H1 (cell line): ENCODE data around the gene TBCA. TPM values are rescaled to one million over a fixed set of nuclear protein-coding genes. Genes with fewer than 3 reads are reported as not detected.
A peak's percentile ranks its signal among the peaks of the same experiment; 100 is the strongest.

Source experiments
- CTCF ChIA-PET: fragments of 300-600 bp; sonication (Branson Sonifier 250); formaldehyde crosslinking; loops from one replicate; lab custom pipeline; 2021; ENCODE audit not compliant: partially characterized antibody; lab: Charles Lee
- POLR2A ChIA-PET: fragments of 300-600 bp; sonication (Branson Sonifier 250); formaldehyde crosslinking; loops from one replicate; lab custom pipeline; 2021; ENCODE audit warnings: inconsistent platforms; ENCODE audit not compliant: partially characterized antibody; lab: Charles Lee
- DNase-seq, 2 experiments: peaks; one replicate each; pipeline versions ENCODE4 v3.0.0 to v3.0.0-alpha.2; 2010 to 2022; ENCODE audit warnings: low spot score in 2 of 2, low read depth in 1 of 2, mixed read lengths in 1 of 2
- FAIRE-seq: peaks from 2 replicates; lab custom pipeline; 2011; peaks lifted over from hg19 to GRCh38; lab: Jason Lieb, UNC
- H2AFZ ChIP-seq: 2 replicates; pipeline ENCODE4 v1.8.1; 2012; ENCODE audit warnings: low read length, inconsistent platforms
- H2AK5ac ChIP-seq: 2 replicates; pipeline ENCODE4 v1.6.1; 2013; ENCODE audit warnings: low read depth, low read length
- H2BK120ac ChIP-seq: replicated peaks from 2 replicates; pipeline ENCODE3; 2013; ENCODE audit warnings: low read depth, low read length, inconsistent platforms
- H2BK12ac ChIP-seq: 2 replicates; pipeline ENCODE4 v1.6.1; 2013; ENCODE audit warnings: low read depth, low read length
- H2BK15ac ChIP-seq: 2 replicates; pipeline ENCODE4 v1.6.1; 2013; ENCODE audit warnings: low read length
- H2BK20ac ChIP-seq: 2 replicates; pipeline ENCODE4 v1.6.1; 2013; ENCODE audit warnings: low read length
- H2BK5ac ChIP-seq: 2 replicates; pipeline ENCODE4 v1.6.1; 2013; ENCODE audit warnings: low read depth, low read length
- H3K14ac ChIP-seq: 2 replicates; pipeline ENCODE4 v1.6.1; 2013; ENCODE audit warnings: inconsistent platforms; ENCODE audit not compliant: insufficient read length
- H3K18ac ChIP-seq: 2 replicates; pipeline ENCODE4 v1.6.1; 2013; ENCODE audit warnings: low read length; ENCODE audit errors: extremely low read depth
- H3K23ac ChIP-seq: 2 replicates; pipeline ENCODE4 v1.6.1; 2013; ENCODE audit warnings: inconsistent platforms; ENCODE audit not compliant: insufficient read length
- H3K23me2 ChIP-seq: 2 replicates; pipeline ENCODE4 v1.6.1; 2013; ENCODE audit warnings: low read depth, low read length
- H3K27ac ChIP-seq: 2 replicates; pipeline ENCODE4 v1.6.1; 2011; ENCODE audit warnings: low read depth, low read length, inconsistent platforms
- H3K27me3 ChIP-seq, 4 experiments: replicated peaks in 1 of 4; 1 replicate in 1 of 4; 2 replicates in 3 of 4; pipeline versions ENCODE4 v1.6.1 to v1.8.1; 2011 to 2013; ENCODE audit warnings: low read length in 3 of 4, mild to moderate bottlenecking in 3 of 4, inconsistent platforms in 2 of 4, mixed read lengths in 2 of 4, moderate library complexity in 1 of 4; ENCODE audit not compliant: control insufficient read depth in 3 of 4, insufficient read depth in 3 of 4; ENCODE audit errors: extremely low read depth in 1 of 4
- H3K36me3 ChIP-seq, 4 experiments: 2 replicates each; pipeline versions ENCODE4 v1.6.1 to v1.8.1; 2011 to 2013; ENCODE audit warnings: mild to moderate bottlenecking in 4 of 4, low read length in 3 of 4, moderate library complexity in 2 of 4, control low read depth in 1 of 4, inconsistent platforms in 1 of 4; ENCODE audit not compliant: insufficient read depth in 4 of 4, control insufficient read depth in 2 of 4
- H3K4ac ChIP-seq: replicated peaks from 2 replicates; pipeline ENCODE3; 2013; ENCODE audit warnings: low read length, low read depth, mixed read lengths, inconsistent platforms; ENCODE audit not compliant: insufficient read length
- H3K4me1 ChIP-seq, 4 experiments: replicated peaks in 1 of 4; 1 replicate in 1 of 4; 2 replicates in 3 of 4; pipeline versions ENCODE4 v1.6.1 to v1.8.1; 2011 to 2013; ENCODE audit warnings: low read length in 3 of 4, inconsistent platforms in 2 of 4, mixed read lengths in 1 of 4; ENCODE audit not compliant: insufficient read depth in 4 of 4, control insufficient read depth in 3 of 4
- H3K4me2 ChIP-seq, 2 experiments: 2 replicates each; pipeline versions ENCODE4 v1.6.1 to v1.8.1; 2011 to 2013; ENCODE audit warnings: low read depth in 2 of 2, low read length in 2 of 2, control low read depth in 1 of 2, inconsistent platforms in 1 of 2, mild to moderate bottlenecking in 1 of 2; ENCODE audit not compliant: insufficient read depth in 1 of 2
- H3K4me3 ChIP-seq, 4 experiments: fragments of 200-600, 300-600 bp in 1 of 4; sonication (generic), shearing (Covaris generic), sonication (Bioruptor Twin) in 1 of 4; 2 replicates each; pipeline versions ENCODE4 v1.5.1 to v1.8.1; 2011 to 2016; ENCODE audit warnings: low read length in 4 of 4, low read depth in 3 of 4, control low read depth in 2 of 4, inconsistent platforms in 2 of 4, mild to moderate bottlenecking in 2 of 4, mixed read lengths in 1 of 4, moderate library complexity in 1 of 4; ENCODE audit not compliant: insufficient read depth in 2 of 4; ENCODE audit errors: extremely low read depth in 1 of 4
- H3K56ac ChIP-seq: replicated peaks from 2 replicates; pipeline ENCODE3; 2013; ENCODE audit warnings: low read depth, mild to moderate bottlenecking, mixed read lengths, low read length, inconsistent platforms; ENCODE audit not compliant: insufficient read length
- H3K79me1 ChIP-seq: 2 replicates; pipeline ENCODE4 v1.6.1; 2013; ENCODE audit warnings: low read depth, low read length, control low read depth
- H3K79me2 ChIP-seq, 2 experiments: 2 replicates each; pipeline versions ENCODE4 v1.6.1 to v1.8.1; 2012 to 2013; ENCODE audit warnings: low read length in 2 of 2, mild to moderate bottlenecking in 2 of 2, inconsistent platforms in 1 of 2; ENCODE audit not compliant: insufficient read depth in 2 of 2, control insufficient read depth in 1 of 2
- H3K9ac ChIP-seq, 4 experiments: replicated peaks in 1 of 4; 1 replicate in 1 of 4; 2 replicates in 3 of 4; pipeline versions ENCODE4 v1.6.1 to v1.8.1; 2011 to 2013; ENCODE audit warnings: low read depth in 3 of 4, low read length in 3 of 4, control low read depth in 2 of 4, mild to moderate bottlenecking in 2 of 4, moderate library complexity in 2 of 4, inconsistent platforms in 1 of 4; ENCODE audit errors: extremely low read depth in 1 of 4
- H3K9me3 ChIP-seq, 2 experiments: 2 replicates each; pipeline versions ENCODE4 v1.6.1 to v1.8.1; 2012 to 2013; ENCODE audit warnings: mild to moderate bottlenecking in 2 of 2, moderate library complexity in 2 of 2, control low read depth in 1 of 2, inconsistent platforms in 1 of 2, low read depth in 1 of 2, low read length in 1 of 2, mixed read lengths in 1 of 2; ENCODE audit not compliant: insufficient read depth in 2 of 2
- H4K20me1 ChIP-seq, 2 experiments: replicated peaks in 1 of 2; 2 replicates each; pipeline versions ENCODE3 to v1.8.1; 2011 to 2013; ENCODE audit warnings: inconsistent platforms in 2 of 2, low read length in 2 of 2, mild to moderate bottlenecking in 1 of 2; ENCODE audit not compliant: insufficient read depth in 2 of 2, control insufficient read depth in 1 of 2
- H4K5ac ChIP-seq: 2 replicates; pipeline ENCODE4 v1.6.1; 2013; ENCODE audit warnings: low read length, low read depth, mixed read lengths, inconsistent platforms; ENCODE audit not compliant: insufficient read length
- H4K8ac ChIP-seq: 2 replicates; pipeline ENCODE4 v1.8.0; 2013; ENCODE audit warnings: mild to moderate bottlenecking, moderate library complexity, low read length, inconsistent platforms; ENCODE audit not compliant: insufficient read depth; ENCODE audit errors: extremely low read depth
- H4K91ac ChIP-seq: replicated peaks from 2 replicates; pipeline ENCODE3; 2013; ENCODE audit warnings: low read length, mixed read lengths, inconsistent platforms; ENCODE audit not compliant: insufficient read length
- MAFK ChIP-seq: IDR thresholded peaks from 2 replicates; pipeline ENCODE4 v1.6.1; 2012; ENCODE audit warnings: low read depth, mild to moderate bottlenecking, improper control_type of control experiment, low read length
- RXRA ChIP-seq: IDR thresholded peaks from 2 replicates; pipeline ENCODE4 v1.6.1; 2011; ENCODE audit warnings: low read depth, mild to moderate bottlenecking, low read length, moderate library complexity; ENCODE audit not compliant: insufficient read depth
- WGBS, 2 experiments: shearing (Covaris generic) in 1 of 2; methylation state at CpG; one replicate each; pipeline versions ENCODE4 v1.1.6 to v1.1.7; 2013 to 2015; ENCODE audit warnings: low lambda C conversion rate in 2 of 2, mixed read lengths in 2 of 2, inconsistent platforms in 1 of 2, low coverage in 1 of 2, missing lambda C conversion rate in 1 of 2; ENCODE audit not compliant: insufficient replicate concordance in 2 of 2, insufficient coverage in 1 of 2, insufficient read length in 1 of 2; ENCODE audit errors: extremely low coverage in 1 of 2, missing lambda C conversion rate in 1 of 2; 5-methylcytosine and 5-hydroxymethylcytosine counted together
- polyA plus RNA-seq, 7 experiments: library from polyadenylated mRNA; depleted of rRNA in 3 of 7; stranded (reverse) in 5 of 7; unstranded in 2 of 7; fragments of >200 nt in 5 of 7; fragments of 200-250 nt in 2 of 7; gene quantifications; 1 replicate in 5 of 7; 2 replicates in 1 of 7; 4 replicates in 1 of 7; pipeline versions ENCODE4 v1.2.1 to v1.2.3, GENCODE V29; 2011 to 2013; ENCODE audit warnings: missing spikeins in 2 of 7, mixed read lengths in 2 of 7
- total RNA-seq: library from RNA; stranded (reverse); fragmentation: NEBNext Ultra II Directional; extraction: Animal tissue kit (Norgen Biotek cat#: 25700); gene quantifications from 2 replicates; pipeline ENCODE4 v1.2.1, GENCODE V29; 2021

TBCA gene
- total and polyA plus RNA-seq, 2 of the 8 experiments (the other 6 are each of a cell fraction or from before 2014, with no cell fraction given) = 55.7 to 320 TPM

DNA sequence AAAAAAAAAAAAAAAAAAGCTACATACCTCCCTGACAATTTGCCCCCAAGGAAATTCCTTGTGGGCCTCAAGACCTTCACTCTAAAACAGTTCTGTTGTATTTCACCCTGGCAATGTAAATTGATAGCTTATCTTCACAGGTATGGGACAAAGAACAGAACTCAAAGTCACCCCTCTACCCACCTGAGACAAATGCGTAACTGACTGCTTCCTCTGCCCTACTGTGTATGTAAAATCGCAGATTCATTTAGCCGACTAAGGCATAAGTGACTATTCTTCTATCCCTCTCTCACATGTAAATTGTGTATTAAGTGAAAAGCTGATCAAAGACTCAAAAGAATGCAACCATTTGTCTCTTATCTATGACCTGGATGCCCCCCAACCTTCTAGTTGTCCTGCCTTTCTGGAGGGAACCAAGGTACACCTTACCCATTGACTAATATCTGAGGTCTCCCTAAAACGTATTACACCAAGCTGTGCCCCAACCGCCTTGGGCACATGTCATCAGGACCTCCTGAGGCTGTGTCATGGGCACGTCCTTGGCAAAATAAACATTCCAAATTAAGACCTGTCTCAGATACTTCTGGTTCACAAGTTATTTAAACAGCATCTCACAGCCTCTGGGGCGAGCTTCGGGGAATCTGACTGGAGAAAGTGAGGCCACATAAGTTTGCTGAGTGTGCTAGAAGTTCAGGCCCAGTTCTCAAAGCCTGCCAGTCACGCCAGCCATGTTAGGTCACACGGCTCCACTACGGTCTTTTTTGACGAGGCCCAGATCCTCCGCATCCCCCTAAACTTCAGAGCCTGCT, 954 bp downstream of the TBCA start:
- peak overlapping the region; percentile 74; the same call in 1 of the 2 replicates for H2BK5ac ChIP-seq
- POLR2A ChIA-PET = interaction anchor here (0.8 to 1.8 kb wide), 7 partner anchors 12 to 519 kb away, joined by 3 to 9 read pairs (median 3); partner anchors contain the start of gene AP3B1
- no peak overlapping the region for H2BK20ac ChIP-seq
- H3K14ac ChIP-seq = no peak overlapping the region
- H3K23ac ChIP-seq = no peak overlapping the region
- peak overlapping the region; percentile 76 to 92 for H3K4me2 ChIP-seq
- 3% methylated on average over 13 of the region's 13 CpGs; no CpG with 5 or more reads in 1 of the 2 experiments for WGBS, 2 experiments
- H4K91ac ChIP-seq = peak overlapping the region; percentile 36
- peak overlapping the region; percentile 84 to 96 (median 86) for H3K9ac ChIP-seq
- H4K20me1 ChIP-seq = peaks cover 12 to 13% of the 10 kb centered on the region in 2 experiments
- no peak overlapping the region for H3K4ac ChIP-seq
- no peaks in the 10 kb centered on the region for H3K9me3 ChIP-seq
- FAIRE-seq = no peak
- H3K4me3 ChIP-seq = peak overlapping the region; percentile 72 to 86 (median 80)
- no peak overlapping the region for H2AFZ ChIP-seq
- peaks cover 11 to 55% of the 10 kb centered on the region in 2 experiments for H3K79me2 ChIP-seq
- H2BK15ac ChIP-seq = 0 out of 2 replicates have a peak overlapping the region, but pooled peaks have one; percentile 19
- H3K23me2 ChIP-seq = no peaks in the 10 kb centered on the region; the same call in 1 of the 2 replicates
- H3K79me1 ChIP-seq = peaks cover 3% of the 10 kb centered on the region; the same call in 1 of the 2 replicates
- peak overlapping the region; percentile 48 for H4K5ac ChIP-seq
- peak overlapping the region; percentile 91 for H3K18ac ChIP-seq
- peak overlapping the region; percentile 55 for H3K56ac ChIP-seq
- H3K4me1 ChIP-seq = peaks cover 0 to 18% (median 9%) of the 10 kb centered on the region in 4 experiments; a peak in 4 of 7 replicates
- no peak for DNase-seq
- H3K36me3 ChIP-seq = peaks cover 0 to 6% (median 0%) of the 10 kb centered on the region in 4 experiments; a peak in 1 of 8 replicates
- peak overlapping the region; percentile 91 for H4K8ac ChIP-seq
- TF ChIP-seq MAFK = peak; percentile 62; the same call in 1 of the 2 replicates
- no peak for TF ChIP-seq RXRA
- TF ChIP-seq, all 59 proteins: peak for 1
- Histone ChIP-seq H3K27me3 (no peaks in the 10 kb centered on the region), H2BK12ac (no peak overlapping the region; the same call in none of the 2 replicates), H3K27ac (peak overlapping the region; percentile 70; the same call in 1 of the 2 replicates), H2BK120ac (no peak overlapping the region), H2AK5ac (no peak overlapping the region; the same call in 1 of the 2 replicates)
- CTCF ChIA-PET = interaction anchor here (1.2 kb wide), 1 partner anchor 93 kb away, joined by 3 read pairs; no protein-coding TSS in a partner anchor
